ENCODE measurements around the gene PAPSS2. TPM values are rescaled to one million over a fixed set of nuclear protein-coding genes. Genes with fewer than 3 reads are reported as not detected.

PAPSS2 gene
- total RNA-seq, 4 donors from 2014 or later = 36.7 to 63.9 (median 50.4) TPM

DNA sequence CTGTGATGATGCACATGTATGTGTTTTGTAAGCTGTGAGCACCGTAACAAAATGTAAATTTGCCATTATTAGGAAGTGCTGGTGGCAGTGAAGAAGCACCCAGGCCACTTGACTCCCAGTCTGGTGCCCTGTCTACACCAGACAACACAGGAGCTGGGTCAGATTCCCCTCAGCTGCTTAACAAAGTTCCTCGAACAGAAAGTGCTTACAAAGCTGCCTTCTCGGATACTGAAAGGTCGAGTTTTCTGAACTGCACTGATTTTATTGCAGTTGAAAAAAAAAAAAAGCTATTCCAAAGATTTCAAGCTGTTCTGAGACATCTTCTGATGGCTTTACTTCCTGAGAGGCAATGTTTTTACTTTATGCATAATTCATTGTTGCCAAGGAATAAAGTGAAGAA is 87.2 kb downstream of the PAPSS2 start:
- TF ChIP-seq CTCF (IDR thresholded peaks at IDR 0.05; ENCODE audit: low read depth) = no peak

DNA sequence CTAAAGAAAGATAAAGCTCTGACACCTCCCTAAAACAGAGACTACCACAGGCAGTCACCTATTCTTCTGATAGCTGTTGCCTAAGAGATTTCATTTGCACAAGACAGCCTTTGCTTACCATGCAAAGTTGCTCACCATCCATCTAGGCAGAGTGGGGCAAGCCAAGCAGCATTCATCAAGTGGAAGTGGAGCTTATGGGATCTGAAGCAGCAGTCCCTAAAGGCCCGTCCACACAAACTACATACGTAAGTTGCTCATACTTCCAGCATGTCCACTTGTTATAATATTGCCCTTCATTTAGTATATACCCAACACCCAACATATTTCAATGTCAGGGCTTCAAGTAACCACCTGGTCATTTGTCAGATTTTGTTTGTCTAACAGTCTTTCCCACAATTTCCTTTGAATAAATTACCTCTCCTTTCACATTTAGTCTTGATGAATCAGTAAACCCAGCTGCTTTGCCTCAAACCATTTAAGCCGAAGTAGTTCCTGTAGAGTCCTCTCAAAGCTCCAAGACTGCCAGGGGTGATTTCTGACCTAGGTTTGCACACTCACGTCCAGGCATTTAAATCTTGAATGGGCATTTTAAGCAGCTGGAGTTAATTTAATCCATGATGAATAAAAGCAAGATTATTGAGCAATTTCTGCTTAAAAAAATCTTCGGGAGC is 90.5 kb downstream of the PAPSS2 start:
- TF ChIP-seq CTCF (IDR thresholded peaks at IDR 0.05; ENCODE audit: low read depth) = no peak

- TF ChIP-seq CTCF (IDR thresholded peaks at IDR 0.05; ENCODE audit: low read depth) = no peak
These were observed 91.1 kb downstream of the PAPSS2 start for GRCh38 chr10:87750817-87751216.

DNA sequence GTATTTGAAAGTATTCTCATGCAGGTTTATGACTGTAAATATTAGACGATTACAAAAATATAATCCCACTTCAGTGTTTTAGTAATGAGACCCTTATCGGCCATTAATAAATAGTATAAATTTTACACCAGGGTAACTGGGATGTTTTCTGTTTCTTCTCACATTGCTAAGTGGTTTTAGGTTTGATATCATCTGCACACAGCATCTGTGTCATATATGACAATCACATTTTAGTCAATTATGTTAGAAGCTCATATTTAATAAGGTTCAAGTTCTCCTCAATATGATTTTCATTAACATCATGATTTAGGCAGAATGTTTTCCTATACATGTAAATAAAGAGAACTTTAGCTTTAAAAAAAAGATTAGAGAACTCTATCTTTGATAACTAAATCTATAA is 91.6 kb downstream of the PAPSS2 start:
- TF ChIP-seq CTCF (IDR thresholded peaks at IDR 0.05; ENCODE audit: low read depth) = no peak

DNA sequence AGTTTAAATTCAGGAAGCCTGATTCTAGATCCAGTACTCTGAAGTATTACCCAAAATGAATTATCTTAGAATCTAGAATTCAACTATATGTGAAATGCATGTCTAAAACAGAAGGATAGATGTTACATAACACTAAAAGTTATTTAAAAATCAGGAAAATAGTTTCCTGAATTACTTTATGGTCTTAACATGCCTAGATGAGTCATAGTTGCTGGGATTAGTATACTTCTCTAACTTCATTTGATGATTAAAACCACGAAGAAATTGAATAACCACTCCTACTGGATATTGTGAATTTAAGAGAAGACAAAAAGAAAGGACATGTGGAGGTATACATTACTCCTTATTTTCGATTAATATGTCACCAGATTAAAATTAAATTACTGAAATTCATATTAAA is 92.9 kb downstream of the PAPSS2 start:
- TF ChIP-seq CTCF (IDR thresholded peaks at IDR 0.05; ENCODE audit: low read depth) = no peak

DNA sequence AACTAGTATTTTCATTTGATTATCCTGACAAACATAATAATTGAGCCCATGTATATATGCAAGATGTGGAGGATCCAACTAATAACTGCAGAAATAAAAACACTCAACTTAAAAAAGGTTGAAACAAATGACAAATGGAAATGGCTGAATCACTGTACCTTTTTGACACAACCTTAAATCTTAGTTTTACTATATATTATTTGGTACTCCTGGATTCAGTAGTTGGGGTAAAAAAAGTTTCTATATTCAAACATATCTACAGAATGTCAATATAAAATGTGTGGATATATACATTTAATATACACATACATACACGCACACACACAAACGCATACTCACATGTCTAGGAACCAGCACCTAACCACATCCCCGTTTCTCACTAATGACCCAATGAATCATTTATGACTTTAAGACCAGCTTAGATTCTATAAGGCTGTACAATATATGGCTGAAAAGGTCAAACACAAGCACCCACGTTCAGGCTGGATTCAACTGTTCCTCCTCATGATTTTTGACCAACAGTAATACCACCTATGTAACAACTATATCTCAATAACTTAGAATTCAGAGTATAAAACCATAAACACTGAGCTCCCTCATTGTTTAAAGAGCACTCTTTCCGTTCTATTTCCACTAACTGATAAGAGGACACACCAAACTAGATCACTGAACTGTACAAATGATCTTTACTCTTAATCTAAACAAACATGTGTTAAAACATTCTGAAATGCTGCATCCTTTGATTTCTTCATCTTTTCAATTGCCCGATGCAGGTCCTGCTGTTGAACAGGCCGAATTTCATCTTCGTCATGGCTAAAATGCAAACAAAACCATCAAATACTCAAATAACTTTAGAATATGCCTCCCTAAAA is 94.6 kb downstream of the PAPSS2 start:
- no peak for TF ChIP-seq CTCF (IDR thresholded peaks at IDR 0.05; ENCODE audit: low read depth)

DNA sequence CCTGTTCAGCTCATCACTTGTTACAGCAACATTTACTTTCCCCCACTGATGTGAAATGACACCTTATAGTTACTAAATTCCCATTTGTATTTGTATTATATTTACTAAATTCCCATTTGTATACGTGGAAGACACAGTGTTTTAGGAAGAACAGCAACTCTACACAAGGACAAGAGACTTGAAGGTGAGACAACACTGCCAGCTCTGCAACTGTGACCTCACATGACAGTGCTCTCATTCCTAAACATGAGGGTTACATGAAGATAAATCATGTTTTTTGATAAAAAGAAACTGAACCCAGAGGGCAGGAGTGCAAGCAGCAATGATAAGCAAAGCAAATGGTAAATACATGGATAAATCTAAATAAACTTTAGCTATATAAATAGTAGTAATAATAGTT is 98.0 kb downstream of the PAPSS2 start:
- TF ChIP-seq CTCF (IDR thresholded peaks at IDR 0.05; ENCODE audit: low read depth) = no peak

All from subcutaneous adipose tissue (tissue), 4 donors.